ENCODE results near the gene CYBB.

- TF ChIP-seq, protein P1, sequence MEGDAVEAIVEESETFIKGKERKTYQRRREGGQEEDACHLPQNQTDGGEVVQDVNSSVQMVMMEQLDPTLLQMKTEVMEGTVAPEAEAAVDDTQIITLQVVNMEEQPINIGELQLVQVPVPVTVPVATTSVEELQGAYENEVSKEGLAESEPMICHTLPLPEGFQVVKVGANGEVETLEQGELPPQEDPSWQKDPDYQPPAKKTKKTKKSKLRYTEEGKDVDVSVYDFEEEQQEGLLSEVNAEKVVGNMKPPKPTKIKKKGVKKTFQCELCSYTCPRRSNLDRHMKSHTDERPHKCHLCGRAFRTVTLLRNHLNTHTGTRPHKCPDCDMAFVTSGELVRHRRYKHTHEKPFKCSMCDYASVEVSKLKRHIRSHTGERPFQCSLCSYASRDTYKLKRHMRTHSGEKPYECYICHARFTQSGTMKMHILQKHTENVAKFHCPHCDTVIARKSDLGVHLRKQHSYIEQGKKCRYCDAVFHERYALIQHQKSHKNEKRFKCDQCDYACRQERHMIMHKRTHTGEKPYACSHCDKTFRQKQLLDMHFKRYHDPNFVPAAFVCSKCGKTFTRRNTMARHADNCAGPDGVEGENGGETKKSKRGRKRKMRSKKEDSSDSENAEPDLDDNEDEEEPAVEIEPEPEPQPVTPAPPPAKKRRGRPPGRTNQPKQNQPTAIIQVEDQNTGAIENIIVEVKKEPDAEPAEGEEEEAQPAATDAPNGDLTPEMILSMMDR (IDR thresholded peaks at IDR 0.05) = no peak
- no peak for TF ChIP-seq POLR2A (IDR thresholded peaks at IDR 0.05)
Measured at GRCh38 chrX:37817579-37817978, 37.7 kb downstream of the CYBB start.

All from uterus (tissue), 2 donors.